IMR-90 (cell line): ENCODE results near the gene MRTFA. TPM values are rescaled to one million over a fixed set of nuclear protein-coding genes. Genes with fewer than 3 reads are reported as not detected.

Source experiments
- ATAC-seq: fragments of 200-7000 bp; cut with Tn5 transposase; 2 replicates; pipeline ENCODE4 v1.9.1; 2020; ENCODE audit warnings: low read depth, mild to moderate bottlenecking, moderate library complexity
- BruUV-seq: library from RNA; stranded (reverse); fragments of 400-500 nt; replicated peaks from 2 replicates; lab custom pipeline; 2021; lab: Mats Ljungman, UMichigan
- CTCF ChIA-PET: fragments of 300-600 bp; formaldehyde crosslinking; extraction: SDS; loops from one replicate; lab custom pipeline; 2021; ENCODE audit warnings: antibody characterized with exemption; lab: Yijun Ruan, JAX
- POLR2A ChIA-PET: fragments of 300-600 bp; sonication (Branson Sonifier 250); formaldehyde crosslinking; loops from one replicate; lab custom pipeline; 2022; ENCODE audit warnings: antibody characterized with exemption; ENCODE audit not compliant: unreplicated experiment; lab: Charles Lee
- DNase-seq: peaks from one replicate; pipeline ENCODE4 v3.0.0; 2013
- H2AFZ ChIP-seq: replicated peaks from 2 replicates; pipeline ENCODE3; 2013; ENCODE audit warnings: low read length, mild to moderate bottlenecking; ENCODE audit not compliant: poor library complexity
- H2AK5ac ChIP-seq: 2 replicates; pipeline ENCODE4 v1.6.1; 2013; ENCODE audit warnings: low read depth, low read length, inconsistent platforms
- H2AK9ac ChIP-seq: replicated peaks from 2 replicates; pipeline ENCODE3; 2013; ENCODE audit warnings: mild to moderate bottlenecking, low read depth, low read length, moderate library complexity; ENCODE audit not compliant: poor library complexity
- H2BK120ac ChIP-seq: 2 replicates; pipeline ENCODE4 v1.6.1; 2013; ENCODE audit warnings: low read depth, low read length, inconsistent platforms
- H2BK15ac ChIP-seq: 3 replicates; pipeline ENCODE4 v1.6.1; 2013; ENCODE audit warnings: low read depth, low read length, inconsistent platforms
- H2BK20ac ChIP-seq: 2 replicates; pipeline ENCODE4 v1.6.1; 2013; ENCODE audit warnings: low read depth, mild to moderate bottlenecking, inconsistent platforms, low read length, moderate library complexity
- H2BK5ac ChIP-seq: 2 replicates; pipeline ENCODE4 v1.6.1; 2013; ENCODE audit warnings: mild to moderate bottlenecking, low read depth, low read length, inconsistent platforms; ENCODE audit not compliant: poor library complexity, severe bottlenecking
- H3K14ac ChIP-seq: replicated peaks from 2 replicates; pipeline ENCODE4 v1.6.1; 2013; ENCODE audit warnings: low read depth, low read length, inconsistent platforms
- H3K18ac ChIP-seq: 2 replicates; pipeline ENCODE4 v1.6.1; 2013; ENCODE audit warnings: low read depth, low read length, control low read depth
- H3K23ac ChIP-seq: 2 replicates; pipeline ENCODE4 v1.6.1; 2013; ENCODE audit warnings: low read depth, low read length, inconsistent platforms
- H3K27ac ChIP-seq: 2 replicates; pipeline ENCODE4 v1.5.1; 2013; ENCODE audit warnings: mild to moderate bottlenecking, control low read depth, low read length; ENCODE audit not compliant: insufficient read depth
- H3K27me3 ChIP-seq: 2 replicates; pipeline ENCODE4 v1.6.1; 2013; ENCODE audit warnings: low read length; ENCODE audit not compliant: control insufficient read depth, insufficient read depth
- H3K36me3 ChIP-seq: 2 replicates; pipeline ENCODE4 v1.6.1; 2013; ENCODE audit warnings: low read length, mixed read lengths; ENCODE audit not compliant: control insufficient read depth, insufficient read depth
- H3K4ac ChIP-seq: 2 replicates; pipeline ENCODE4 v1.6.1; 2013; ENCODE audit warnings: low read depth, low read length, inconsistent platforms
- H3K4me1 ChIP-seq: 2 replicates; pipeline ENCODE4 v1.6.1; 2013; ENCODE audit warnings: low read length, mixed read lengths; ENCODE audit not compliant: control insufficient read depth, insufficient read depth
- H3K4me2 ChIP-seq: 2 replicates; pipeline ENCODE4 v1.6.1; 2013; ENCODE audit warnings: low read depth, mild to moderate bottlenecking, control low read depth, low read length, moderate library complexity
- H3K4me3 ChIP-seq: 2 replicates; pipeline ENCODE4 v1.5.1; 2013; ENCODE audit warnings: low read depth, mild to moderate bottlenecking, control low read depth, low read length, moderate library complexity; ENCODE audit not compliant: insufficient read depth
- H3K56ac ChIP-seq: 2 replicates; pipeline ENCODE4 v1.6.1; 2013; ENCODE audit warnings: low read length, inconsistent platforms; ENCODE audit not compliant: insufficient read depth; ENCODE audit errors: extremely low read depth
- H3K79me1 ChIP-seq, 2 experiments: 2 replicates each; pipeline ENCODE4 v1.6.1; 2013; ENCODE audit warnings: low read length in 2 of 2, inconsistent platforms in 1 of 2, low read depth in 1 of 2
- H3K9ac ChIP-seq: 2 replicates; pipeline ENCODE4 v1.6.1; 2013; ENCODE audit warnings: low read depth, low read length, control low read depth
- H3K9me1 ChIP-seq: 2 replicates; pipeline ENCODE4 v1.6.1; 2013; ENCODE audit warnings: low read length, inconsistent platforms; ENCODE audit not compliant: insufficient read depth
- H3K9me3 ChIP-seq: 2 replicates; pipeline ENCODE4 v1.6.1; 2013; ENCODE audit warnings: low read length; ENCODE audit not compliant: control insufficient read depth, insufficient read depth
- H4K20me1 ChIP-seq: 2 replicates; pipeline ENCODE4 v1.6.1; 2013; ENCODE audit warnings: low read length, inconsistent platforms; ENCODE audit not compliant: insufficient read depth
- H4K5ac ChIP-seq: 2 replicates; pipeline ENCODE4 v1.6.1; 2013; ENCODE audit warnings: mild to moderate bottlenecking, low read depth, low read length, control low read depth
- H4K8ac ChIP-seq, 2 experiments: 2 replicates each; pipeline ENCODE4 v1.6.1; 2013; ENCODE audit warnings: low read depth in 2 of 2, low read length in 2 of 2, control low read depth in 1 of 2, inconsistent platforms in 1 of 2
- H4K91ac ChIP-seq: 2 replicates; pipeline ENCODE4 v1.6.1; 2013; ENCODE audit warnings: low read depth, low read length, inconsistent platforms; ENCODE audit not compliant: insufficient read depth
- BHLHE40 ChIP-seq: fragments of 150-350 bp; IDR thresholded peaks from 2 replicates; pipeline ENCODE4 v1.6.1; 2016; ENCODE audit warnings: mild to moderate bottlenecking, low read depth, low read length
- CTCF ChIP-seq: conservative IDR thresholded peaks from 2 replicates; pipeline ENCODE4 v1.5.1; 2012; ENCODE audit warnings: mild to moderate bottlenecking, low read depth, low read length, improper control_type of control experiment
- ELK1 ChIP-seq: fragments of 150-350 bp; IDR thresholded peaks from 2 replicates; pipeline ENCODE4 v1.6.1; 2016; ENCODE audit warnings: low read depth, mild to moderate bottlenecking, low read length, moderate library complexity, borderline replicate concordance
- FOS ChIP-seq: fragments of 150-350 bp; IDR thresholded peaks from 2 replicates; pipeline ENCODE4 v1.6.1; 2016; ENCODE audit warnings: low read depth, low read length
- MAFK ChIP-seq: IDR thresholded peaks from 2 replicates; pipeline ENCODE4 v1.6.1; 2012; ENCODE audit warnings: low read depth, low read length, improper control_type of control experiment
- NFE2L2 ChIP-seq: fragments of 150-350 bp; IDR thresholded peaks from 2 replicates; pipeline ENCODE4 v1.6.1; 2016; ENCODE audit warnings: low read depth, mild to moderate bottlenecking, low read length
- POLR2A ChIP-seq: IDR thresholded peaks from 2 replicates; pipeline ENCODE4 v1.6.1; 2012; ENCODE audit warnings: mild to moderate bottlenecking, low read depth, low read length
- RAD21 ChIP-seq: IDR thresholded peaks from 2 replicates; pipeline ENCODE4 v1.6.1; 2012; ENCODE audit warnings: low read length, improper control_type of control experiment
- RCOR1 ChIP-seq: IDR thresholded peaks from 2 replicates; pipeline ENCODE4 v1.6.1; 2012; ENCODE audit warnings: mild to moderate bottlenecking, low read length, improper control_type of control experiment; ENCODE audit not compliant: insufficient replicate concordance
- RFX5 ChIP-seq: IDR thresholded peaks from 2 replicates; pipeline ENCODE4 v1.8.0; 2012; ENCODE audit warnings: low read depth, mild to moderate bottlenecking, low read length, moderate library complexity
- WGBS, 2 experiments: methylation state at CpG; one replicate each; pipeline versions ENCODE4 v1.1.5 to v1.1.7; 2013; ENCODE audit warnings: missing lambda C conversion rate in 2 of 2; ENCODE audit not compliant: insufficient read length in 1 of 2; ENCODE audit errors: extremely low coverage in 2 of 2; 5-methylcytosine and 5-hydroxymethylcytosine counted together
- dilution Hi-C: fragments of 300-500 bp; cut with HindIII; formaldehyde crosslinking; loops from one replicate; pipeline ENCODE4 v1.14.3; 2018; ENCODE audit warnings: low sequenced_read_pairs; ENCODE audit not compliant: unreplicated experiment
- in situ Hi-C: fragments of 300-500 bp; cut with MboI; formaldehyde crosslinking; loops from 3 replicates; pipeline ENCODE4 v1.14.3; 2019; ENCODE audit warnings: low sequenced_read_pairs, inconsistent platforms, mixed read lengths
- intact Hi-C: fragments of 100-400 bp; cut with micrococcal nuclease; formaldehyde crosslinking; loops from 2 replicates; pipeline ENCODE4 v1.10.0; 2022
- polyA plus RNA-seq, 3 experiments: library from polyadenylated mRNA; depleted of rRNA; stranded (reverse); fragments of >200 nt; gene quantifications; 2 replicates each; pipeline ENCODE4 v1.2.3, GENCODE V29; 2012; ENCODE audit warnings: low replicate concordance in 1 of 3
- total RNA-seq: library from RNA; depleted of rRNA; stranded (reverse); fragments of >200 nt; gene quantifications from 2 replicates; pipeline ENCODE4 v1.2.3, GENCODE V29; 2012
- TF ChIP-seq, protein P1 (sequence below): fragments of 150-350 bp; IDR thresholded peaks from 2 replicates; pipeline ENCODE4 v1.6.1; 2017; ENCODE audit warnings: mild to moderate bottlenecking, antibody characterized with exemption, low read length, low read depth

Gene MRTFA
- total and polyA plus RNA-seq, 2 of the 4 experiments (the other 2 are of a cell fraction), result 12.5 to 17.2 TPM

DNA sequence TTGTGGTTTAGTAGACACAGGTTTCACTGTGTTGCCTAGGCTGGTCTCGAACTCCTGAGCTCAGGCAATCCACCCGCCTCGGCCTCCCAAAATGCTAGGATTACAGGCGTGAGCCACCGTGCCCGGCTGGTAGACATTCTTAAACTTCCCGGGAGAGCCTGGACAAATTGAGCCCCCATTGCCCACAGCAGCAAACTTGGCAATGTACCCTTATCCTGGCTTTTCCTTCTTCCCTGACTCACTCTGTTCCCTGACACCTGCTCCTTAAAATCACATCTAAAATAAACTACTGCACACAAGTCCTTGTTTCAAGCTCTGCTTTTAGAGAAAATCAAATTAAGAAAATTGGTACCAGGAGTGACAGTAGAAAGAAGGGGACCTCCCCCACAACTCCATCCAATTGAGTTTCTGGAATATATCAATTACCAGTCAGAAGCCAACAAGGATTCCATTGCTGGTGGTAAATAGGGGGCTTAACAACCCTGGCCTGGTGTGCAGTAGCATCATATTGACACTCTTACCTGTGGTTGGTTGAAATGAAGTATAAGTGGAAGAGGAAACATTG, 35.4 kb upstream of the MRTFA start:
- ChIA-PET POLR2A (no interaction called here), CTCF (no interaction called here)
- intact Hi-C loops, result no loop called here
- no peak for ATAC-seq
- no TSS peak for BruUV-seq
- Histone ChIP-seq H3K9me3 (no peaks in the 10 kb centered on the region), H3K14ac (no peak overlapping the region), H2BK5ac (no peak overlapping the region), H3K4me2 (no peak overlapping the region), H4K5ac (no peak overlapping the region), H2AK9ac (no peak overlapping the region), H3K18ac (no peak overlapping the region), H3K4me3 (no peak overlapping the region), H3K4ac (no peak overlapping the region), H3K27ac (no peak overlapping the region), H2AFZ (no peak overlapping the region), H3K9me1 (no peaks in the 10 kb centered on the region), H3K56ac (no peak overlapping the region), H3K4me1 (peaks cover 4% of the 10 kb centered on the region), H3K27me3 (no peaks in the 10 kb centered on the region), H3K36me3 (no peaks in the 10 kb centered on the region), H2BK20ac (no peak overlapping the region), H2AK5ac (no peak overlapping the region), H3K79me1 (no peaks in the 10 kb centered on the region), H4K20me1 (no peaks in the 10 kb centered on the region), H4K91ac (no peak overlapping the region), H4K8ac (no peak overlapping the region), H2BK120ac (no peak overlapping the region), H2BK15ac (no peak overlapping the region), H3K9ac (no peak overlapping the region), H3K23ac (no peak overlapping the region)
- in situ Hi-C loops, result no loop called here
- DNase-seq, result no peak
- WGBS, 2 experiments, result 93% methylated on average over 6 of the region's 7 CpGs; no CpG with 5 or more reads in 1 of the 2 experiments
- dilution Hi-C loops, result no loop called here
- no peak for TF ChIP-seq POLR2A
- TF ChIP-seq RFX5, result no peak
- TF ChIP-seq, protein P1, sequence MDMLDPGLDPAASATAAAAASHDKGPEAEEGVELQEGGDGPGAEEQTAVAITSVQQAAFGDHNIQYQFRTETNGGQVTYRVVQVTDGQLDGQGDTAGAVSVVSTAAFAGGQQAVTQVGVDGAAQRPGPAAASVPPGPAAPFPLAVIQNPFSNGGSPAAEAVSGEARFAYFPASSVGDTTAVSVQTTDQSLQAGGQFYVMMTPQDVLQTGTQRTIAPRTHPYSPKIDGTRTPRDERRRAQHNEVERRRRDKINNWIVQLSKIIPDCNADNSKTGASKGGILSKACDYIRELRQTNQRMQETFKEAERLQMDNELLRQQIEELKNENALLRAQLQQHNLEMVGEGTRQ, result no peak
- no peak for TF ChIP-seq RAD21
- no peak for TF ChIP-seq MAFK
- TF ChIP-seq FOS, result no peak
- TF ChIP-seq BHLHE40, result no peak
- no peak for TF ChIP-seq RCOR1
- no peak for TF ChIP-seq ELK1
- TF ChIP-seq CTCF, result no peak
- TF ChIP-seq NFE2L2, result no peak
